ENCODE results near the gene KLHL17.

The KLHL17 gene

DNA sequence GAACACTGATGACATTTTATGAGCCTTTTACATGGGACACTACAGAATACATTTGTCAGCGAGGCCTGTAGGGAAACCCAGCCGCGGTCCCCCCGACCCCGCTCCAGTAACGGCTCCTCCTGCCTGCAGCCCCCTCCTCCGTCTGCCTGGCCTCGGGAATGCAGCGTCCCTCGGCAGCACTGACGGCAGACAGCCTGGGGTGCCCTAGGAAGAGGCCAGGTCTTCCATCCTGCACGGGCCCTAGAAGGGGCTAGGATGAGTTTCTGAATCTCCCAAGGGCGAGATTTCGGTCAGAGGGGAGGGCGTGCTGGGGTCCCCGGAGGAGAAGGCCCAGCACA lies 28.2 kb upstream of the KLHL17 start:
- Histone ChIP-seq H3K4me1 (ENCODE audit: control insufficient read depth, insufficient read depth, low read length) (0 out of 2 replicates have a peak, but pooled peaks cover 3% of the 10 kb centered on the region), H3K27me3 (ENCODE audit: control insufficient read depth, insufficient read depth, low read length) (peaks cover 90% of the 10 kb centered on the region), H3K4me3 (ENCODE audit: low read depth, low read length) (no peak overlapping the region), H3K9me3 (ENCODE audit: control insufficient read depth, insufficient read depth, low read length) (no peaks in the 10 kb centered on the region), H3K9ac (ENCODE audit: low read depth, low read length) (no peak overlapping the region), H3K27ac (ENCODE audit: low read depth, low read length) (no peak overlapping the region), H3K36me3 (ENCODE audit: control insufficient read depth, insufficient read depth, low read length) (no peaks in the 10 kb centered on the region)

DNA sequence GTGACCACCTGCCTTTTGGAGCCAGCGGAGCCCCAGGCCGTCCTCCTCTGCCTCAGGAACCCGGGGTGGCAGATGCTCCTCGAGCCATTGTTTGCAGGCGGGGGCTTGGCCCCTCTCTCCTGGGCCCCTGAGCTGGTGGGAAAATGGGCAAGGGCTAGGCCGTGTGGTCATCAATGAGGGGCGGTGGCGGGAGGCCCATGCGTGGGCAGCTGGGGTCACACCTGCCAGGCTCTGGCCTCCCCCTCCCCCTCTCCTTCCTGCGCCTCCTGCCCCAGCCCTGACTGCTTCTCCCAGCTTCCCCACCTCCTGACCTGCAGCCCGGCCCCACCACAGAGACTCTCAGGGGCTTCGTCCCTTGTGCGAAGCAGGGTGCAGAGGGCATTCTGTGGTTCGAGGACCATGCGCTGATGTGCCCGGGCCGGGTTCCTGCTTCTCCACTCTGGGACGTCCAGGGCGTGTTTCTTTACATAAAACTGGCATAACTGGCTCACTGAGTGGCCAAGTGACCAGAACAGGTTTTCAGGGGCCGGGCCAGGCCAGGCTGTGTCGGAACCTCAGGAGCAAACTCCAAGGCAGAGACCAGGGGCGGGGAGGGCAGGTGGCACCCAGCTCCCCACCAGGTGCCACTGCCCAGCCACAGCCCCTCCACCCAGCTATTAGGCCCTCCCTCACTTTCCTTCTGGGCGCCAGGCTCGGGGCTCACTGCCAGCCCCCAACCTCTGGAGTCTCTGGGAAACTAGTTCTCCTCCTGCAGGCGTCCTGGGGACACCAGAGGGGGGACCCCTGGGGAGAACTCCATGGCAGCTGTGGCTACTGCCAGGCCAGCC lies 27.4 kb upstream of the KLHL17 start:
- Histone ChIP-seq H3K4me3 (ENCODE audit: low read depth, low read length) (no peak overlapping the region), H3K9ac (ENCODE audit: low read depth, low read length) (no peak overlapping the region), H3K9me3 (ENCODE audit: control insufficient read depth, insufficient read depth, low read length) (no peaks in the 10 kb centered on the region), H3K27me3 (ENCODE audit: control insufficient read depth, insufficient read depth, low read length) (peaks cover 88% of the 10 kb centered on the region), H3K27ac (ENCODE audit: low read depth, low read length) (no peak overlapping the region), H3K36me3 (ENCODE audit: control insufficient read depth, insufficient read depth, low read length) (no peaks in the 10 kb centered on the region), H3K4me1 (ENCODE audit: control insufficient read depth, insufficient read depth, low read length) (0 out of 2 replicates have a peak, but pooled peaks cover 3% of the 10 kb centered on the region)

DNA sequence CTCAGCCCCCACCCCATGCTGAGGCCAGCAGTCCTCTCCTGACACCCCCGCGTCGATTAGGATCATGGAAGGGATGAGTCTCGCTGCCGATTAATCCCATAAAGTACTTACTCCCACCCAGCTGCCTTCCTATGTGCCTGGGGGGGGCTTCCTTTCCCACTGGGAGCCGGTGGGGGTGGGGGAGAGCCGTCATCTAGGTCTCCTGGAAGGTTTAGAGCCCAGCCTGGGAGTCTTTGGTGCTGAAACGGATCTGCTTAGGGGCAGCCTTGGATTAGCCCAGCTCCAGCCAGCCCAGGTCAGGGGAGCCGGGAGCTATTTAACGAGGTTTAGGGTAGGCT lies 26.8 kb upstream of the KLHL17 start:
- Histone ChIP-seq H3K9ac (ENCODE audit: low read depth, low read length) (no peak overlapping the region), H3K4me3 (ENCODE audit: low read depth, low read length) (no peak overlapping the region), H3K9me3 (ENCODE audit: control insufficient read depth, insufficient read depth, low read length) (no peaks in the 10 kb centered on the region), H3K27ac (ENCODE audit: low read depth, low read length) (no peak overlapping the region), H3K27me3 (ENCODE audit: control insufficient read depth, insufficient read depth, low read length) (peaks cover 88% of the 10 kb centered on the region), H3K36me3 (ENCODE audit: control insufficient read depth, insufficient read depth, low read length) (no peaks in the 10 kb centered on the region), H3K4me1 (ENCODE audit: control insufficient read depth, insufficient read depth, low read length) (0 out of 2 replicates have a peak, but pooled peaks cover 3% of the 10 kb centered on the region)

DNA sequence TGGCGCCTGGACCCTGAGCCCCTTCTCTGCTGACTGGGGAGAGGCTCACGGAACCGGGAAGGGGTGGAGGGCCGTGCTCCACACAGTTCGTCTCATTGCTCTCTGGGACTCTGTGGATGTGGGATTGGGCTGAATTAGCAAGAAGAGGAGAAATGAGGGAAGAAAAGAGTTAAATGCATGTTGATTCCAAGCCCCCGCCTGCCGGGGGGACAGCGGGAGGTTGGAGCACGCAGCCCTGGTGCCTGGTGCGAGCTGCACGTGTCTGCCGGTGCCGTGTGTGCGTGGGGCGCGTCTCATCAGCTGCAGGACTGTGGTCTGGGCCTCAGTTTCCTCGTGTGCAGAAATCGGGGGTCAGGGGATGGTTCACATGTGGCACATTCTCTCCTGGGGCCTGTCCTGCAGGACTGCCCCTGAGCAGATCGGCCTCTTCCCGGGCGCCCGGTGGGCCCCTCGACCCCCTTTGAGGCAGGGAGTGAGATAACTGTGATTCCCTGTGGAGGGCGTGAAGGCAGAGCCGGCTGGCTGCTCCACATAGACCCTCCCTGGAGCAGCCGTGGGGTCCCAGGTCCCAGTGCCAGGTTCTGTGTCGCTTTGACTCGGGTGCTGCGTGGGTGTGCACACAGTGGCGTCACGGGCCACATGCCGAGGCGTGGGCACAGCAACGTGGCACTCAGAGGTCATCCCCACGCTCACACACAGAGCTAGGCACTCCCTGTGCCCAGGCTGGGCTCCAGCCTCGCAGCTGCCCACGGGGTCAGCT lies 25.2 kb upstream of the KLHL17 start:
- Histone ChIP-seq H3K27me3 (ENCODE audit: control insufficient read depth, insufficient read depth, low read length) (peaks cover 88% of the 10 kb centered on the region), H3K4me1 (ENCODE audit: control insufficient read depth, insufficient read depth, low read length) (peaks cover 11% of the 10 kb centered on the region; the same call in 1 of the 2 replicates), H3K9me3 (ENCODE audit: control insufficient read depth, insufficient read depth, low read length) (no peaks in the 10 kb centered on the region), H3K27ac (ENCODE audit: low read depth, low read length) (no peak overlapping the region), H3K36me3 (ENCODE audit: control insufficient read depth, insufficient read depth, low read length) (no peaks in the 10 kb centered on the region), H3K4me3 (ENCODE audit: low read depth, low read length) (0 out of 2 replicates have a peak overlapping the region, but pooled peaks have one; percentile 16), H3K9ac (ENCODE audit: low read depth, low read length) (no peak overlapping the region)

DNA sequence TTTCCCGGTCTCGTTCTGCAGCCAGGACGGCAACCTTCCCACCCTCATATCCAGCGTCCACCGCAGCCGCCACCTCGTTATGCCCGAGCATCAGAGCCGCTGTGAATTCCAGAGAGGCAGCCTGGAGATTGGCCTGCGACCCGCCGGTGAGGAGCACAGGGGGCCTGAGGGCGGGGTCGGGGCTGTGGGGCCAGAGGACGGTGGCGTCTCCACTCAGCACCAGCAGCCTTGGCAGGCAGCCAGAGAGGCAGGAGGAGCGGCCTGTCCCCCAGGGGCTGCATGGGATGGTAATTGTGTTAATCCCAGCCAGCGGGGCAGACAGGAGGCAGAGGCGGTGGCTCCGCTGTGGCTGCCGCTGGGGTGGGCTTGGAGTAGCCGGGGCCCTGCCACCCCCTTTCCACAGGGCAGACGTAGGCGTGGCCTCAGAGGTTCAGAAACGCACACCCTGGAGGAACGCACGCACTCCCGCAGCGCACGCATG lies 24.6 kb upstream of the KLHL17 start:
- Histone ChIP-seq H3K27me3 (ENCODE audit: control insufficient read depth, insufficient read depth, low read length) (peaks cover 88% of the 10 kb centered on the region), H3K4me1 (ENCODE audit: control insufficient read depth, insufficient read depth, low read length) (peaks cover 14% of the 10 kb centered on the region; the same call in 1 of the 2 replicates), H3K9ac (ENCODE audit: low read depth, low read length) (no peak overlapping the region), H3K27ac (ENCODE audit: low read depth, low read length) (no peak overlapping the region), H3K9me3 (ENCODE audit: control insufficient read depth, insufficient read depth, low read length) (no peaks in the 10 kb centered on the region), H3K36me3 (ENCODE audit: control insufficient read depth, insufficient read depth, low read length) (no peaks in the 10 kb centered on the region), H3K4me3 (ENCODE audit: low read depth, low read length) (0 out of 2 replicates have a peak overlapping the region, but pooled peaks have one; percentile 16)

DNA sequence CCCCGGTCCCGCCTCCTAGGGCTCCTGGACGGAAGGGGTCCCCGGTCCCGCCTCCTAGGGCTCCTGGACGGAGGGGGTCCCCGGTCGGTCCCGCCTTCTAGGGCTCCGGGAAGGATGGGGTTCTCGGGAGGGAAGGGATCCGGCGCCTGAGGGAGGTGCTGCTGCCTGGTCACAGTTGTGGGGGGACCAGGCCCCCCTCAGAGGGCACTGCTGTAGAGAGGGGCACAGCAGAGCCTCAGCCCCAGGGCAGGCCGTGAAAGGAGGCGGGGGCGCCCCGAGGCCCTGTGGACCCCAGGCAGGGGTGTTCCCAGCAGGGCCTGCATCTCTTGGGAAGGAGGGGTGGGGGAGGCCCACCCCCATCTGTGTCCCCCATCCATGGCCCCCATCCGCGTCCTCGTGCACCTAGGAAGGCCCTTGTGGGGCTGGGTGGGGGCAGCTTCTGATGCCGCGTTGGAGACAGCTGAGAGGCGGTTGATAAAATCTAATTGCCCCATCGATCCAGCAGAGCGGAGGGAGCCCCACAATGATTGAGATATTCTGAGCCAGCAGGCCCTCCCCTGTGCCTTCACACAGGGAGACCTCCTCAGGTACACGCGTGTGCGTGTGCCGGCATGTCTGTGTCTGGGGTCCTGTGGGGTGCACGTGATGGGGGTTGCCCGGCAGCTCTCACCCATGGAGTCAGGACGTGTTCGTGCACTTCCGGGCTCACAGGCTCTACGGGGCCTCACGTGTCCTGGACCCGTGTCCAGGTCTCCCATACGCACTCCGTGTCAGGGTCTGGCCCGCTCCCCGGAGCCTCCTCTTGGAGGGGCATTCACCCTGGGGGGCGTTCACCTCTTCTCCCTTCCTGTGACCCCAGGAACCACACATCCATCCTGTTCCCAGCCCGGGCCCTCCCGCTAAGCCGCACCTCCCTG lies 23.8 kb upstream of the KLHL17 start:
- Histone ChIP-seq H3K9me3 (ENCODE audit: control insufficient read depth, insufficient read depth, low read length) (no peaks in the 10 kb centered on the region), H3K4me1 (ENCODE audit: control insufficient read depth, insufficient read depth, low read length) (peaks cover 14% of the 10 kb centered on the region; the same call in 1 of the 2 replicates), H3K36me3 (ENCODE audit: control insufficient read depth, insufficient read depth, low read length) (no peaks in the 10 kb centered on the region), H3K27ac (ENCODE audit: low read depth, low read length) (no peak overlapping the region), H3K9ac (ENCODE audit: low read depth, low read length) (no peak overlapping the region), H3K27me3 (ENCODE audit: control insufficient read depth, insufficient read depth, low read length) (peaks cover 89% of the 10 kb centered on the region), H3K4me3 (ENCODE audit: low read depth, low read length) (no peak overlapping the region)

DNA sequence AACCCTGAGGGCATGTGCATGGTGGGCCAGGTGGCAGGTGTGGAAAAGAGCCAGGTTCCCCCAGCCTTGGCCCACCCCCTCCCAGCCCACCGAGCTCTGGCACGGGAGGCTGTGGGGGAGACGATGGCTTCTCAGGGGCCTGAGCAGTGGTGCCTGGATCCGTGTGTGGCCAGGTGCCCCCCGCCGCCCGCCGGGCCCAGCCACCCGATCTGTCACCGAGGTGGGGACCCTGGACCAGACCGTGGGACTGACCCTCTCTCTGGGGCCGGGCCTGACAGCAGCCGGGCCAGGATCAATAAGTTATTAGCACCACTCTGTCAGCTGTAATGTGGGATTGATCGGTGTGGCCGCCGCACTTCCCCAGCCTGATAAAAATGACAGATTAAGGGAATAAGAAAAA lies 22.9 kb upstream of the KLHL17 start:
- Histone ChIP-seq H3K36me3 (ENCODE audit: control insufficient read depth, insufficient read depth, low read length) (no peaks in the 10 kb centered on the region), H3K4me3 (ENCODE audit: low read depth, low read length) (no peak overlapping the region), H3K9ac (ENCODE audit: low read depth, low read length) (no peak overlapping the region), H3K4me1 (ENCODE audit: control insufficient read depth, insufficient read depth, low read length) (peaks cover 14% of the 10 kb centered on the region; the same call in 1 of the 2 replicates), H3K27ac (ENCODE audit: low read depth, low read length) (no peak overlapping the region), H3K27me3 (ENCODE audit: control insufficient read depth, insufficient read depth, low read length) (peaks cover 87% of the 10 kb centered on the region), H3K9me3 (ENCODE audit: control insufficient read depth, insufficient read depth, low read length) (no peaks in the 10 kb centered on the region)

DNA sequence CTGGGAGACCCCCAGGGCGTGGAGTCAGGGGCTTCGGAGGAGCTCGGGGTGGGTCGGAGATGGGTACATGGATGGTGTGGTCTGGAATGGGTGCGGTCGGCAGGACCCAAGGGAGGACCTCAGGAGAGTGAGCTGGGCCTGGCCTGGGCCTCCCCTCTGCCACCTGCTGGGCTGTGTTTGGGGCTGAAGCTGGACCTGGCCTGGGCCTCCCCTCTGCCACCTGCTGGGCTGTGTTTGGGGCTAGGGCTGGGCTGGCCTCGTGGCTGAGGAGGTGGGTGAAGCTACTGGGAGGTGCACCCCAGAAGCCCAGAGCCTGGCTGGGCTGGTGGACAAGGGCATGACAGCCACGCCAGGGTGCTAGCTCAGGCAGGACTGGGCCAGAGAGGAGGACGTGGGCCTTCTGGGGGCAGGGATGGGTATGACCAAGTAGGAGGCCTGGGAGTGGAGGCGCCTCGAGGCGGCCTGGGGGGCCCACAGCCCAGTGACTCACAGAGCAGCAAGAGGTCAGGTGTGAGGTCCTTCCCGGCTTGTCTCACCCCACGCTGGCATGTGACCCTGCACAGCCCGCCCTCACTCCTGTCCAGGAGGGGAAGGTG lies 22.2 kb upstream of the KLHL17 start:
- H3K9ac ChIP-seq (ENCODE audit: low read depth, low read length) = no peak overlapping the region

DNA sequence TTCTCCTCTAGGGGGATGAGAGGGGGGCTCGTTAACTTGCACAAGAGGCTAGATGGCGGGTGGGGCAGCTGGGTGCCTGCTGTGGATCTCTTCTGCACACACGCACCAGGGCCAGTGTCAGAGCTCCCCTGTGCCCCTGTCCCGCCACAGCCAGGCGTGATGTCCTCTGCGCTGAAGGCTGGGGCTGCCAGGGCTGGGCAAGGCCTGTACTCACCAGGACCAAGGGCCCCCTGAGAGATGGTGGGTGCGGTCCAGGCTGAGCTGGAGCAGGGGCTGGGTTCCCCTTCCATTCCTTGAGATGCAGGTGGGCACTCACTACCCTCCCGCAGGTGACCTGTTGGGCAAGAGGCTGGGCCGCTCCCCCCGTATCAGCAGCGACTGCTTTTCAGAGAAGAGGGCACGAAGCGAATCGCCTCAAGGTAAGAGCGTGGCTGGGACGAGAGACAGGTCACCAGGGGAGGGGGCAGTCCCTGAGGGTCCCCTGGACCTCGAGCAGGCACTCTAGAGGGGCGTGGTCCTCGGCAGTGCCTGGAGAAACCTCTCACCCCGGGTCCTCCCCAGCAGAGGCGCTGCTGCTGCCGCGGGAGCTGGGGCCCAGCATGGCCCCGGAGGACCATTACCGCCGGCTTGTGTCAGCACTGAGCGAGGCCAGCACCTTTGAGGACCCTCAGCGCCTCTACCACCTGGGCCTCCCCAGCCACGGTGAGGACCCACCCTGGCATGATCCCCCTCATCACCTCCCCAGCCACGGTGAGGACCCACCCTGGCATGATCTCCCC lies 21.5 kb upstream of the KLHL17 start:
- peaks cover 20% of the 10 kb centered on the region for H3K4me1 ChIP-seq (ENCODE audit: control insufficient read depth, insufficient read depth, low read length)
- peaks cover 84% of the 10 kb centered on the region for H3K27me3 ChIP-seq (ENCODE audit: control insufficient read depth, insufficient read depth, low read length)
- no peaks in the 10 kb centered on the region for H3K36me3 ChIP-seq (ENCODE audit: control insufficient read depth, insufficient read depth, low read length)
- H3K27ac ChIP-seq (ENCODE audit: low read depth, low read length) = no peak overlapping the region
- H3K9me3 ChIP-seq (ENCODE audit: control insufficient read depth, insufficient read depth, low read length) = no peaks in the 10 kb centered on the region
- H3K4me3 ChIP-seq (ENCODE audit: low read depth, low read length) = no peak overlapping the region
- no peak overlapping the region for H3K9ac ChIP-seq (ENCODE audit: low read depth, low read length)

More for the DNA sequence above, 22.2 kb upstream of the KLHL17 start:
- Histone ChIP-seq H3K27me3 (ENCODE audit: control insufficient read depth, insufficient read depth, low read length) (peaks cover 87% of the 10 kb centered on the region), H3K9me3 (ENCODE audit: control insufficient read depth, insufficient read depth, low read length) (no peaks in the 10 kb centered on the region), H3K36me3 (ENCODE audit: control insufficient read depth, insufficient read depth, low read length) (no peaks in the 10 kb centered on the region), H3K4me3 (ENCODE audit: low read depth, low read length) (no peak overlapping the region), H3K27ac (ENCODE audit: low read depth, low read length) (no peak overlapping the region), H3K4me1 (ENCODE audit: control insufficient read depth, insufficient read depth, low read length) (peaks cover 20% of the 10 kb centered on the region)
